ENCODE data around the gene SPEM3. TPM values are rescaled to one million over a fixed set of nuclear protein-coding genes. Genes with fewer than 3 reads are reported as not detected.

Gene SPEM3
- total and polyA plus RNA-seq, 4 donors = not detected

DNA sequence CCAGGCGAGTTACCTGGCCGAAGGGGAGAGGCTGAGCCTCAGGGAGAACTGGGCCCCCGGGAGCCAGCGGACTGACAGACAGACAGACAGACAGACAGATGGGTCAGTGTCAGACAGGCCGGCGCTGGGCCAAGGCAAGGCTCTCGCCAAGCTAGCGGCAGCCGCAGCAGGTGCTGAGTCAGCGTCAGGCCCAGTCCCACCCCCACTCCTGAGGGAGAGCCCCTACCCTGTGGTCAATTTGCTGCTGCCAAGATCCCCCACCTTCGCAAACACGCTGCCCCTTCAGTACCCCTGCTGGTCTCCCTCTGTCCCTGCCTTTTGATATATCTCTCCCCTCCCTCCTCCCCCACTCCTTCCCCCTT, 12.2 kb downstream of the SPEM3 start:
- H3K36me3 ChIP-seq (ENCODE audit: control insufficient read depth in 4 of 4, insufficient read depth in 3 of 4, low read depth in 1 of 4, low read length in 3 of 4) = no peaks in the 10 kb centered on the region
- H3K27ac ChIP-seq (ENCODE audit: low read depth in 1 of 2, low read length in 2 of 2) = no peak overlapping the region
- WGBS = 6% methylated on average over 12 of the region's 12 CpGs
- no peaks in the 10 kb centered on the region for H3K9me3 ChIP-seq (ENCODE audit: control insufficient read depth in 4 of 4, low read length in 3 of 4)
- no peak for TF ChIP-seq HNF4A (conservative IDR thresholded peaks at IDR 0.05)
- TF ChIP-seq RAD21 (IDR thresholded peaks at IDR 0.05) = peak in 1 of 2 donors; percentile 9
- no peak for TF ChIP-seq MAX (IDR thresholded peaks at IDR 0.05)
- TF ChIP-seq SP1 (IDR thresholded peaks at IDR 0.05) = no peak
- H3K27me3 ChIP-seq (ENCODE audit: control insufficient read depth in 4 of 4, insufficient read depth in 4 of 4, low read length in 3 of 4) = peaks cover 0 to 3% (median 0%) of the 10 kb centered on the region in 4 donors
- peaks cover 27 to 53% (median 41%) of the 10 kb centered on the region in 4 donors for H3K4me1 ChIP-seq (ENCODE audit: control insufficient read depth in 4 of 4, insufficient read depth in 4 of 4, low read length in 3 of 4)
- peak overlapping the region in 2 of 3 donors; percentile 16 to 26 for H3K4me3 ChIP-seq (ENCODE audit: low read depth in 1 of 3, low read length in 3 of 3)
- no peak overlapping the region for H3K9ac ChIP-seq (ENCODE audit: low read depth in 1 of 2, low read length in 2 of 2)
- DNase-seq (ENCODE audit: low spot score) = no peak

- peaks cover 26 to 50% (median 37%) of the 10 kb centered on the region in 4 donors for H3K4me1 ChIP-seq (ENCODE audit: control insufficient read depth in 4 of 4, insufficient read depth in 4 of 4, low read length in 3 of 4)
- no peak for TF ChIP-seq SP1 (IDR thresholded peaks at IDR 0.05)
- TF ChIP-seq RXRA (IDR thresholded peaks at IDR 0.05) = no peak
- TF ChIP-seq GABPA (IDR thresholded peaks at IDR 0.05 in 1 of 2, conservative IDR thresholded peaks at IDR 0.05 in 1 of 2) = no peak
- TF ChIP-seq FOXA1 (IDR thresholded peaks at IDR 0.05) = no peak
- no peak for TF ChIP-seq MAX (IDR thresholded peaks at IDR 0.05)
- no peak for TF ChIP-seq TAF1 (conservative IDR thresholded peaks at IDR 0.05)
- TF ChIP-seq EGR1 (IDR thresholded peaks at IDR 0.05; ENCODE audit: low read depth in 2 of 2) = no peak
- no peak for TF ChIP-seq JUND (IDR thresholded peaks at IDR 0.05)
- TF ChIP-seq CTCF (IDR thresholded peaks at IDR 0.05; ENCODE audit: low read depth, low read length, missing input control) = no peak
- TF ChIP-seq FOXA2 (IDR thresholded peaks at IDR 0.05) = no peak
- no peak for TF ChIP-seq HNF4A (conservative IDR thresholded peaks at IDR 0.05)
- no peak for TF ChIP-seq NR2F2 (IDR thresholded peaks at IDR 0.05)
- TF ChIP-seq, protein P1, sequence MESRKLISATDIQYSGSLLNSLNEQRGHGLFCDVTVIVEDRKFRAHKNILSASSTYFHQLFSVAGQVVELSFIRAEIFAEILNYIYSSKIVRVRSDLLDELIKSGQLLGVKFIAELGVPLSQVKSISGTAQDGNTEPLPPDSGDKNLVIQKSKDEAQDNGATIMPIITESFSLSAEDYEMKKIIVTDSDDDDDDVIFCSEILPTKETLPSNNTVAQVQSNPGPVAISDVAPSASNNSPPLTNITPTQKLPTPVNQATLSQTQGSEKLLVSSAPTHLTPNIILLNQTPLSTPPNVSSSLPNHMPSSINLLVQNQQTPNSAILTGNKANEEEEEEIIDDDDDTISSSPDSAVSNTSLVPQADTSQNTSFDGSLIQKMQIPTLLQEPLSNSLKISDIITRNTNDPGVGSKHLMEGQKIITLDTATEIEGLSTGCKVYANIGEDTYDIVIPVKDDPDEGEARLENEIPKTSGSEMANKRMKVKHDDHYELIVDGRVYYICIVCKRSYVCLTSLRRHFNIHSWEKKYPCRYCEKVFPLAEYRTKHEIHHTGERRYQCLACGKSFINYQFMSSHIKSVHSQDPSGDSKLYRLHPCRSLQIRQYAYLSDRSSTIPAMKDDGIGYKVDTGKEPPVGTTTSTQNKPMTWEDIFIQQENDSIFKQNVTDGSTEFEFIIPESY (IDR thresholded peaks at IDR 0.05) = no peak
- TF ChIP-seq RAD21 (IDR thresholded peaks at IDR 0.05) = no peak
Measured at GRCh38 chr17:7441266-7441665, 12.6 kb downstream of the SPEM3 start.

DNA sequence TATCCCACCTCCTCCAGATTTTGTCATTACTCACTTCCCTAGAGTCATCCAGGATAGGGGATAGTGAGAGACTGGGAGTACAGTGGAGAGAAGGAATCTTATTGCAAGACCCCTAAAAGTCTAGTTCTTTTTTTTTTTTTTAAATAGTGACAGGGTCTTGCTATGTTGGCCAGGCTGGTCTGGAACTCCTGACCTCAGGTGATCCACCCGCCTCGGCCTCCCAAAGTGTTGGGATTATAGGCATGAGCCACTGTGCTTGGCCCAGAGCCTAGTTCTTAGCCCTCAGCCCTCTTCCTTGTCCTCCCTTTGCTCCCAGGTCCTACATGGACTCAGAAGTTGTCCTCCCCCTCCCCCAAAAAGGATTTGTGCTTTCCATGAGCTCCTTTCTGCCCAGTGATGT, 13.5 kb downstream of the SPEM3 start:
- Histone ChIP-seq H3K27me3 (ENCODE audit: control insufficient read depth in 4 of 4, insufficient read depth in 4 of 4, low read length in 3 of 4) (peaks cover 0 to 3% (median 0%) of the 10 kb centered on the region in 4 donors), H3K27ac (ENCODE audit: low read depth in 1 of 2, low read length in 2 of 2) (no peak overlapping the region), H3K9ac (ENCODE audit: low read depth in 1 of 2, low read length in 2 of 2) (no peak overlapping the region), H3K9me3 (ENCODE audit: control insufficient read depth in 4 of 4, low read length in 3 of 4) (no peaks in the 10 kb centered on the region), H3K4me3 (ENCODE audit: low read depth in 1 of 3, low read length in 3 of 3) (no peak overlapping the region), H3K4me1 (ENCODE audit: control insufficient read depth in 4 of 4, insufficient read depth in 4 of 4, low read length in 3 of 4) (peaks cover 24 to 43% (median 32%) of the 10 kb centered on the region in 4 donors), H3K36me3 (ENCODE audit: control insufficient read depth in 4 of 4, insufficient read depth in 3 of 4, low read depth in 1 of 4, low read length in 3 of 4) (no peaks in the 10 kb centered on the region)
- no peak for DNase-seq (ENCODE audit: low spot score)
- WGBS = 90% methylated on average over 2 of the region's 2 CpGs
- no peak for TF ChIP-seq TAF1 (conservative IDR thresholded peaks at IDR 0.05)
- no peak for TF ChIP-seq HNF4G (IDR thresholded peaks at IDR 0.05)
- no peak for TF ChIP-seq JUND (IDR thresholded peaks at IDR 0.05)
- TF ChIP-seq HNF4A (conservative IDR thresholded peaks at IDR 0.05) = no peak
- TF ChIP-seq GABPA (IDR thresholded peaks at IDR 0.05 in 1 of 2, conservative IDR thresholded peaks at IDR 0.05 in 1 of 2) = no peak
- TF ChIP-seq FOXA2 (IDR thresholded peaks at IDR 0.05) = no peak
- no peak for TF ChIP-seq RXRA (IDR thresholded peaks at IDR 0.05)
- TF ChIP-seq FOXA1 (IDR thresholded peaks at IDR 0.05) = no peak
- no peak for TF ChIP-seq RAD21 (IDR thresholded peaks at IDR 0.05)
- TF ChIP-seq, protein P1 (IDR thresholded peaks at IDR 0.05) = no peak
- TF ChIP-seq YY1 (IDR thresholded peaks at IDR 0.05) = no peak
- TF ChIP-seq SP1 (IDR thresholded peaks at IDR 0.05) = no peak
- TF ChIP-seq NR2F2 (IDR thresholded peaks at IDR 0.05) = no peak
- no peak for TF ChIP-seq CTCF (IDR thresholded peaks at IDR 0.05; ENCODE audit: low read depth, low read length, missing input control)

More at GRCh38 chr17:7441266-7441665, 12.6 kb downstream of the SPEM3 start:
- no peak overlapping the region for H3K4me3 ChIP-seq (ENCODE audit: low read depth in 1 of 3, low read length in 3 of 3)
- DNase-seq (ENCODE audit: low spot score) = no peak
- H3K27me3 ChIP-seq (ENCODE audit: control insufficient read depth in 4 of 4, insufficient read depth in 4 of 4, low read length in 3 of 4) = peaks cover 0 to 3% (median 0%) of the 10 kb centered on the region in 4 donors
- 89% methylated on average over 7 of the region's 7 CpGs for WGBS
- no peak overlapping the region for H3K27ac ChIP-seq (ENCODE audit: low read depth in 1 of 2, low read length in 2 of 2)
- no peak overlapping the region for H3K9ac ChIP-seq (ENCODE audit: low read depth in 1 of 2, low read length in 2 of 2)
- H3K9me3 ChIP-seq (ENCODE audit: control insufficient read depth in 4 of 4, low read length in 3 of 4) = no peaks in the 10 kb centered on the region
- H3K36me3 ChIP-seq (ENCODE audit: control insufficient read depth in 4 of 4, insufficient read depth in 3 of 4, low read depth in 1 of 4, low read length in 3 of 4) = no peaks in the 10 kb centered on the region
